ENCODE data around the gene CORO2A. TPM values are rescaled to one million over a fixed set of nuclear protein-coding genes. Genes with fewer than 3 reads are reported as not detected.

CORO2A gene
- total and polyA plus RNA-seq, 10 of the 15 experiments (the other 5 are each of a cell fraction or from before 2014, with no cell fraction given) = 1.0 to 5.3 (median 3.5) TPM

- 93% methylated on average over 20 of the region's 21 CpGs for WGBS (ENCODE audit: insufficient coverage, insufficient replicate concordance, low lambda C conversion rate, missing lambda C conversion rate)
- DNase-seq (ENCODE audit: low read depth, low spot score) = no peak
- H3K4me1 ChIP-seq (ENCODE audit: control insufficient read depth, insufficient read depth, low read length) = no peaks in the 10 kb centered on the region
- ChIA-PET RAD21 (ENCODE audit: unreplicated experiment) (no interaction called here), CTCF (interaction anchor here (0.6 to 1.8 kb wide), 4 partner anchors 13 to 553 kb away, joined by 4 to 8 read pairs (median 4); no protein-coding TSS in a partner anchor), SMC1A (ENCODE audit: uncharacterized antibody, unreplicated experiment) (interaction anchor here (0.7 kb wide), 1 partner anchor 160 kb away, joined by 3 read pairs; no protein-coding TSS in a partner anchor), POLR2A (interaction anchor here (0.6 kb wide), 1 partner anchor 19 kb away, joined by 3 read pairs; no protein-coding TSS in a partner anchor)
- H3K4me2 ChIP-seq (ENCODE audit: control insufficient read depth, insufficient read depth) = no peak overlapping the region
- no peak overlapping the region for H3K9ac ChIP-seq (ENCODE audit: control insufficient read depth, insufficient read depth, low read length)
- no peaks in the 10 kb centered on the region for H3K79me2 ChIP-seq (ENCODE audit: control insufficient read depth, insufficient read depth, low read length)
- H3K36me3 ChIP-seq (ENCODE audit: control insufficient read depth in 2 of 2, insufficient read depth in 2 of 2, low read length in 1 of 2) = no peaks in the 10 kb centered on the region
- FAIRE-seq = no peak
- H3K27ac ChIP-seq (ENCODE audit: control insufficient read depth, insufficient read depth) = no peak overlapping the region
- in situ Hi-C loops (cut with MboI) = no loop called here
- no peaks in the 10 kb centered on the region for H4K20me1 ChIP-seq (ENCODE audit: control insufficient read depth, insufficient read depth)
- no peaks in the 10 kb centered on the region for H3K9me3 ChIP-seq (replicated peaks; ENCODE audit: control insufficient read depth, insufficient read depth, low read length)
- no peak for ATAC-seq
- H2AFZ ChIP-seq (ENCODE audit: control insufficient read depth, low read depth, low read length) = no peak overlapping the region
- intact Hi-C loops (cut with micrococcal nuclease; ENCODE audit: unreplicated experiment) = no loop called here
- H3K4me3 ChIP-seq = no peak overlapping the region
- no peak for TF ChIP-seq KLF5 (IDR thresholded peaks at IDR 0.05; ENCODE audit: partially characterized antibody)
- no peak for TF ChIP-seq BACH1 (IDR thresholded peaks at IDR 0.05; ENCODE audit: borderline replicate concordance)
- no peak for TF ChIP-seq IKZF1 (conservative IDR thresholded peaks at IDR 0.05)
- no peak for TF ChIP-seq FOXM1 (IDR thresholded peaks at IDR 0.05; ENCODE audit: low read depth, low read length)
- TF ChIP-seq NRF1 (conservative IDR thresholded peaks at IDR 0.05; ENCODE audit: low read depth, low read length) = no peak
- no peak for TF ChIP-seq NFYB (IDR thresholded peaks at IDR 0.05; ENCODE audit: insufficient read depth, low read depth, low read length)
- TF ChIP-seq SIX5 (IDR thresholded peaks at IDR 0.05; ENCODE audit: low read depth, low read length, severe bottlenecking) = no peak
- no peak for TF ChIP-seq KDM1A (IDR thresholded peaks at IDR 0.05; ENCODE audit: borderline replicate concordance)
- no peak for TF ChIP-seq TCF3 (IDR thresholded peaks at IDR 0.05; ENCODE audit: borderline replicate concordance, insufficient read depth, low read depth, low read length)
- TF ChIP-seq MLLT1 (IDR thresholded peaks at IDR 0.05) = no peak
- TF ChIP-seq, protein P1, sequence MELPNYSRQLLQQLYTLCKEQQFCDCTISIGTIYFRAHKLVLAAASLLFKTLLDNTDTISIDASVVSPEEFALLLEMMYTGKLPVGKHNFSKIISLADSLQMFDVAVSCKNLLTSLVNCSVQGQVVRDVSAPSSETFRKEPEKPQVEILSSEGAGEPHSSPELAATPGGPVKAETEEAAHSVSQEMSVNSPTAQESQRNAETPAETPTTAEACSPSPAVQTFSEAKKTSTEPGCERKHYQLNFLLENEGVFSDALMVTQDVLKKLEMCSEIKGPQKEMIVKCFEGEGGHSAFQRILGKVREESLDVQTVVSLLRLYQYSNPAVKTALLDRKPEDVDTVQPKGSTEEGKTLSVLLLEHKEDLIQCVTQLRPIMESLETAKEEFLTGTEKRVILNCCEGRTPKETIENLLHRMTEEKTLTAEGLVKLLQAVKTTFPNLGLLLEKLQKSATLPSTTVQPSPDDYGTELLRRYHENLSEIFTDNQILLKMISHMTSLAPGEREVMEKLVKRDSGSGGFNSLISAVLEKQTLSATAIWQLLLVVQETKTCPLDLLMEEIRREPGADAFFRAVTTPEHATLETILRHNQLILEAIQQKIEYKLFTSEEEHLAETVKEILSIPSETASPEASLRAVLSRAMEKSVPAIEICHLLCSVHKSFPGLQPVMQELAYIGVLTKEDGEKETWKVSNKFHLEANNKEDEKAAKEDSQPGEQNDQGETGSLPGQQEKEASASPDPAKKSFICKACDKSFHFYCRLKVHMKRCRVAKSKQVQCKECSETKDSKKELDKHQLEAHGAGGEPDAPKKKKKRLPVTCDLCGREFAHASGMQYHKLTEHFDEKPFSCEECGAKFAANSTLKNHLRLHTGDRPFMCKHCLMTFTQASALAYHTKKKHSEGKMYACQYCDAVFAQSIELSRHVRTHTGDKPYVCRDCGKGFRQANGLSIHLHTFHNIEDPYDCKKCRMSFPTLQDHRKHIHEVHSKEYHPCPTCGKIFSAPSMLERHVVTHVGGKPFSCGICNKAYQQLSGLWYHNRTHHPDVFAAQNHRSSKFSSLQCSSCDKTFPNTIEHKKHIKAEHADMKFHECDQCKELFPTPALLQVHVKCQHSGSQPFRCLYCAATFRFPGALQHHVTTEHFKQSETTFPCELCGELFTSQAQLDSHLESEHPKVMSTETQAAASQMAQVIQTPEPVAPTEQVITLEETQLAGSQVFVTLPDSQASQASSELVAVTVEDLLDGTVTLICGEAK (IDR thresholded peaks at IDR 0.05; ENCODE audit: borderline replicate concordance) = no peak
- TF ChIP-seq RCOR1 (conservative IDR thresholded peaks at IDR 0.05; ENCODE audit: low read depth, low read length) = no peak
- no peak for TF ChIP-seq CBFB (IDR thresholded peaks at IDR 0.05; ENCODE audit: low read depth)
- no peak for TF ChIP-seq CBX5 (IDR thresholded peaks at IDR 0.05; ENCODE audit: low read depth)
- no peak for TF ChIP-seq MYC (IDR thresholded peaks at IDR 0.05; ENCODE audit: insufficient read depth, insufficient read length, insufficient replicate concordance, low read length, severe bottlenecking)
- TF ChIP-seq MEF2B (IDR thresholded peaks at IDR 0.05; ENCODE audit: partially characterized antibody, poor library complexity, severe bottlenecking) = no peak
- TF ChIP-seq RFX5 (IDR thresholded peaks at IDR 0.05; ENCODE audit: low read depth, low read length) = no peak
- TF ChIP-seq NR2C1 (IDR thresholded peaks at IDR 0.05) = no peak
- no peak for TF ChIP-seq ZZZ3 (IDR thresholded peaks at IDR 0.05; ENCODE audit: control insufficient read depth, insufficient read length, low read depth)
- TF ChIP-seq GATAD2B (conservative IDR thresholded peaks at IDR 0.05; ENCODE audit: low read depth) = no peak
- no peaks in the 10 kb centered on the region for H3K27me3 ChIP-seq (replicated peaks in 1 of 2; ENCODE audit: control insufficient read depth in 2 of 2, insufficient read depth in 2 of 2, low read length in 1 of 2)
- no TSS peak for BruUV-seq (replicated peaks)
Measured at GRCh38 chr9:98220911-98221310, 28.5 kb upstream of the CORO2A start.
